HepG2 (cell line): ENCODE data around the gene CLDN14. TPM values are rescaled to one million over a fixed set of nuclear protein-coding genes. Genes with fewer than 3 reads are reported as not detected.
A peak's percentile ranks its signal among the peaks of the same experiment; 100 is the strongest.

Experiments used
- ARID4A ChIP-seq: sonication (generic); formaldehyde crosslinking; IDR thresholded peaks from 2 replicates; pipeline ENCODE4 v1.5.0; 2020; ENCODE audit warnings: mild to moderate bottlenecking, missing genetic modification reagents, borderline replicate concordance
- CCDC6 ChIP-seq: sonication (generic); formaldehyde crosslinking; IDR thresholded peaks from 2 replicates; pipeline ENCODE4 v1.8.1; 2022; ENCODE audit warnings: mild to moderate bottlenecking, missing genetic modification reagents, moderate library complexity
- CEBPB ChIP-seq: IDR thresholded peaks from 2 replicates; pipeline ENCODE4 v1.6.1; 2011; ENCODE audit warnings: low read depth, low read length, improper control_type of control experiment, borderline replicate concordance
- ETV5 ChIP-seq: IDR thresholded peaks from 2 replicates; pipeline ENCODE4 v1.6.1; 2018; ENCODE audit warnings: missing biosample characterization, missing genetic modification reagents, inconsistent platforms, borderline replicate concordance
- FOXJ3 ChIP-seq: sonication (generic); formaldehyde crosslinking; IDR thresholded peaks from 2 replicates; pipeline ENCODE4 v1.4.0; 2020; ENCODE audit warnings: missing genetic modification reagents, mild to moderate bottlenecking, borderline replicate concordance
- HNF4G ChIP-seq, 2 experiments: sonication (generic) in 1 of 2; formaldehyde crosslinking in 1 of 2; IDR thresholded peaks; 2 replicates each; pipeline versions ENCODE4 v1.4.0 to v1.6.1; 2011 to 2020; ENCODE audit warnings: borderline replicate concordance in 2 of 2, low read depth in 2 of 2, mild to moderate bottlenecking in 2 of 2, low read length in 1 of 2, missing genetic modification reagents in 1 of 2, moderate library complexity in 1 of 2
- JUND ChIP-seq: sonication (generic); formaldehyde crosslinking; IDR thresholded peaks from 2 replicates; pipeline ENCODE4 v1.8.0; 2022; ENCODE audit warnings: mild to moderate bottlenecking, missing genetic modification reagents
- MIXL1 ChIP-seq: IDR thresholded peaks from 2 replicates; pipeline ENCODE4 v1.6.1; 2016
- MXD3 ChIP-seq: IDR thresholded peaks from 2 replicates; pipeline ENCODE4 v1.6.1; 2016; ENCODE audit warnings: mild to moderate bottlenecking, missing biosample characterization, missing genetic modification reagents
- PAF1 ChIP-seq: IDR thresholded peaks from 2 replicates; pipeline ENCODE4 v1.6.1; 2016; ENCODE audit warnings: missing genetic modification reagents, missing compliant biosample characterization
- YY1 ChIP-seq: IDR thresholded peaks from 2 replicates; pipeline ENCODE4 v1.6.1; 2011; ENCODE audit warnings: low read length, low read depth, moderate library complexity, mild to moderate bottlenecking; ENCODE audit not compliant: insufficient read depth, insufficient replicate concordance
- ZNF317 ChIP-seq: sonication (generic); formaldehyde crosslinking; IDR thresholded peaks from 2 replicates; pipeline ENCODE4 v1.5.0; 2020; ENCODE audit warnings: mild to moderate bottlenecking, missing genetic modification reagents
- ZNF362 ChIP-seq: sonication (generic); formaldehyde crosslinking; IDR thresholded peaks from 2 replicates; pipeline ENCODE4 v1.4.0; 2020; ENCODE audit warnings: missing genetic modification reagents, mild to moderate bottlenecking, borderline replicate concordance
- ZNF558 ChIP-seq: sonication (generic); formaldehyde crosslinking; IDR thresholded peaks from 2 replicates; pipeline ENCODE4 v1.9.0; 2022; ENCODE audit warnings: mild to moderate bottlenecking, missing genetic modification reagents, borderline replicate concordance
- ZNF605 ChIP-seq: sonication (generic); formaldehyde crosslinking; IDR thresholded peaks from 2 replicates; pipeline ENCODE4 v1.8.0; 2022; ENCODE audit warnings: mild to moderate bottlenecking, missing genetic modification reagents
- polyA plus RNA-seq, 8 experiments: library from polyadenylated mRNA; depleted of rRNA in 3 of 8; stranded (reverse) in 7 of 8; unstranded in 1 of 8; fragments of >200 nt; fragmentation: Illumina TruSeq in 4 of 8; extraction: Trizol in 4 of 8; gene quantifications; 2 replicates each; pipeline versions ENCODE4 v1.2.1 to v1.2.3, GENCODE V29; 2011 to 2016; ENCODE audit warnings: low read depth in 4 of 8, missing spikeins in 1 of 8, mixed read lengths in 1 of 8; ENCODE audit not compliant: insufficient read depth in 1 of 8
- total RNA-seq, 5 experiments: library from RNA; depleted of rRNA; stranded (reverse); fragments of >200 nt; fragmentation: Illumina TruSeq; extraction: Trizol; gene quantifications; 2 replicates each; pipeline ENCODE4 v1.2.3, GENCODE V29; 2016; ENCODE audit warnings: low read depth in 1 of 5
- TF ChIP-seq, protein P1 (sequence below): sonication (generic); formaldehyde crosslinking; IDR thresholded peaks from 2 replicates; pipeline ENCODE4 v1.5.0; 2020; ENCODE audit warnings: mild to moderate bottlenecking, missing genetic modification reagents
- TF ChIP-seq, protein P2 (sequence below): sonication (generic); formaldehyde crosslinking; IDR thresholded peaks from 2 replicates; pipeline ENCODE4 v1.4.0; 2020; ENCODE audit warnings: missing genetic modification reagents, borderline replicate concordance

The CLDN14 gene
- total and polyA plus RNA-seq, 2 of the 13 experiments (the other 11 are each of a cell fraction or from before 2014, with no cell fraction given): 1.1 to 1.4 TPM

- TF ChIP-seq ARID4A (CRISPR knock-in tag) (peak; percentile 43; the same call in 1 of the 2 replicates), YY1 (no peak), HNF4G (IDR thresholded peaks at IDR 0.05; ENCODE audit: borderline replicate concordance, low read depth, low read length) (peak; percentile 98), HNF4G (CRISPR knock-in tag; IDR thresholded peaks at IDR 0.05; ENCODE audit: borderline replicate concordance, low read depth) (peak; percentile 98), CCDC6 (CRISPR knock-in tag) (0 out of 2 replicates have a peak, but pooled peaks have one; percentile 44), PAF1 (no peak), ETV5 (CRISPR knock-in tag) (peak; percentile 75; the same call in 1 of the 2 replicates), ZNF605 (CRISPR knock-in tag) (peak; percentile 71; the same call in 1 of the 2 replicates), ZNF558 (CRISPR knock-in tag) (no peak), CEBPB (peak; percentile 84), JUND (peak; percentile 65; the same call in 1 of the 2 replicates), ZNF317 (CRISPR knock-in tag) (no peak; the same call in 1 of the 2 replicates), MIXL1 (CRISPR knock-in tag) (peak; percentile 97), ZNF362 (no peak), MXD3 (no peak), FOXJ3 (CRISPR knock-in tag) (peak; percentile 97)
- TF ChIP-seq, protein P1, sequence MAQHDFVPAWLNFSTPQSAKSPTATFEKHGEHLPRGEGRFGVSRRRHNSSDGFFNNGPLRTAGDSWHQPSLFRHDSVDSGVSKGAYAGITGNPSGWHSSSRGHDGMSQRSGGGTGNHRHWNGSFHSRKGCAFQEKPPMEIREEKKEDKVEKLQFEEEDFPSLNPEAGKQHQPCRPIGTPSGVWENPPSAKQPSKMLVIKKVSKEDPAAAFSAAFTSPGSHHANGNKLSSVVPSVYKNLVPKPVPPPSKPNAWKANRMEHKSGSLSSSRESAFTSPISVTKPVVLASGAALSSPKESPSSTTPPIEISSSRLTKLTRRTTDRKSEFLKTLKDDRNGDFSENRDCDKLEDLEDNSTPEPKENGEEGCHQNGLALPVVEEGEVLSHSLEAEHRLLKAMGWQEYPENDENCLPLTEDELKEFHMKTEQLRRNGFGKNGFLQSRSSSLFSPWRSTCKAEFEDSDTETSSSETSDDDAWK (CRISPR knock-in tag): no peak
- TF ChIP-seq, protein P2, sequence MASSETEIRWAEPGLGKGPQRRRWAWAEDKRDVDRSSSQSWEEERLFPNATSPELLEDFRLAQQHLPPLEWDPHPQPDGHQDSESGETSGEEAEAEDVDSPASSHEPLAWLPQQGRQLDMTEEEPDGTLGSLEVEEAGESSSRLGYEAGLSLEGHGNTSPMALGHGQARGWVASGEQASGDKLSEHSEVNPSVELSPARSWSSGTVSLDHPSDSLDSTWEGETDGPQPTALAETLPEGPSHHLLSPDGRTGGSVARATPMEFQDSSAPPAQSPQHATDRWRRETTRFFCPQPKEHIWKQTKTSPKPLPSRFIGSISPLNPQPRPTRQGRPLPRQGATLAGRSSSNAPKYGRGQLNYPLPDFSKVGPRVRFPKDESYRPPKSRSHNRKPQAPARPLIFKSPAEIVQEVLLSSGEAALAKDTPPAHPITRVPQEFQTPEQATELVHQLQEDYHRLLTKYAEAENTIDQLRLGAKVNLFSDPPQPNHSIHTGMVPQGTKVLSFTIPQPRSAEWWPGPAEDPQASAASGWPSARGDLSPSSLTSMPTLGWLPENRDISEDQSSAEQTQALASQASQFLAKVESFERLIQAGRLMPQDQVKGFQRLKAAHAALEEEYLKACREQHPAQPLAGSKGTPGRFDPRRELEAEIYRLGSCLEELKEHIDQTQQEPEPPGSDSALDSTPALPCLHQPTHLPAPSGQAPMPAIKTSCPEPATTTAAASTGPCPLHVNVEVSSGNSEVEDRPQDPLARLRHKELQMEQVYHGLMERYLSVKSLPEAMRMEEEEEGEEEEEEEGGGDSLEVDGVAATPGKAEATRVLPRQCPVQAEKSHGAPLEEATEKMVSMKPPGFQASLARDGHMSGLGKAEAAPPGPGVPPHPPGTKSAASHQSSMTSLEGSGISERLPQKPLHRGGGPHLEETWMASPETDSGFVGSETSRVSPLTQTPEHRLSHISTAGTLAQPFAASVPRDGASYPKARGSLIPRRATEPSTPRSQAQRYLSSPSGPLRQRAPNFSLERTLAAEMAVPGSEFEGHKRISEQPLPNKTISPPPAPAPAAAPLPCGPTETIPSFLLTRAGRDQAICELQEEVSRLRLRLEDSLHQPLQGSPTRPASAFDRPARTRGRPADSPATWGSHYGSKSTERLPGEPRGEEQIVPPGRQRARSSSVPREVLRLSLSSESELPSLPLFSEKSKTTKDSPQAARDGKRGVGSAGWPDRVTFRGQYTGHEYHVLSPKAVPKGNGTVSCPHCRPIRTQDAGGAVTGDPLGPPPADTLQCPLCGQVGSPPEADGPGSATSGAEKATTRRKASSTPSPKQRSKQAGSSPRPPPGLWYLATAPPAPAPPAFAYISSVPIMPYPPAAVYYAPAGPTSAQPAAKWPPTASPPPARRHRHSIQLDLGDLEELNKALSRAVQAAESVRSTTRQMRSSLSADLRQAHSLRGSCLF (CRISPR knock-in tag): no peak
Measured at GRCh38 chr21:36481639-36482038, 1.7 kb upstream of the CLDN14 start (continued).
